ENCODE results near the gene JAG1.

JAG1 gene

GRCh38 chr20:10668677-10669368, 5.0 kb downstream of the JAG1 start:
- no peak for DNase-seq (ENCODE audit: low read depth in 1 of 2, low spot score in 1 of 2)

GRCh38 chr20:10667560-10668167, 6.1 kb downstream of the JAG1 start:
- DNase-seq (ENCODE audit: low read depth in 1 of 2, low spot score in 1 of 2) = no peak

GRCh38 chr20:10667077-10667401, 6.8 kb downstream of the JAG1 start:
- no peak for DNase-seq (ENCODE audit: low read depth in 1 of 2, low spot score in 1 of 2)

DNA sequence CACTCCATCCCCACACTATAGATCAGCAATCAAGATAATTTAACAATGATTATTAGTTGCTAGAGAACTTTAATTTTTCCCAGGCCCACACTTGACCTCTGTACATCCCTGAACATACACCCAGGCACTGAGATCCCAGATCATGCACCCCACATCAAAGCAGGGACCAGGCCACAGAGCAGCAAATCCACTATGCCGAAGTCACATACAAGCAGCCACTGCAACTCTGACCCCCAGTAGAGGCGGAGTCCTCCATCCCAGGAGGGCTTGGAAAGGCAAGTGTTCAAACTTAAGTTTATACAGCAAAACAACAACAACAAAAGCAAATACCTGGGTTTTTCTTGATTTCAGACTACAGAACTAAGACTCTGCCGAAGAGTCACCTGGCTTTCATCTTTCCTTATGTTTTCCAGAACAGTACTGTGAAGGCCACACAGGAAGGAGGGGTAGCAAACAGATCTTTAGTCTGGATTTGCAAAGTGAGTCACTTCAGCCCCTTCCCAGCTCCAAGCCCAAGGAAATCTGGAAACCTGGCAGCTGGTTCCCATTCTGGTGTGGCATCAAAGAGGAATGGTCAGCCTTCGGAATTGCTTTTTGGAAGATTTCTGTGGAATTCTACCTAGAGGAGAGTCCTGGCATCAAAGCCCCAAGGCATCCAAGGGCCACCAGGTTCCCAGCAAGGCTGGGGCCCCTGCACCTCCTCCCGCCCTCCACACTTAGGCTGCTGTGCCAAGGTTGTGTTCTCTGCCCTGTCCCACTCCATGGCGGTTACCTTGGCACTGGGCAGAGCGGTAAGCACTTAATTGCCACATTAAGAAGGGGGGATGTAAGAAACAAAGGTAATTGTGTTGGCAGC, 7.3 kb downstream of the JAG1 start:
- DNase-seq (ENCODE audit: low read depth in 1 of 2, low spot score in 1 of 2) = no peak

DNA sequence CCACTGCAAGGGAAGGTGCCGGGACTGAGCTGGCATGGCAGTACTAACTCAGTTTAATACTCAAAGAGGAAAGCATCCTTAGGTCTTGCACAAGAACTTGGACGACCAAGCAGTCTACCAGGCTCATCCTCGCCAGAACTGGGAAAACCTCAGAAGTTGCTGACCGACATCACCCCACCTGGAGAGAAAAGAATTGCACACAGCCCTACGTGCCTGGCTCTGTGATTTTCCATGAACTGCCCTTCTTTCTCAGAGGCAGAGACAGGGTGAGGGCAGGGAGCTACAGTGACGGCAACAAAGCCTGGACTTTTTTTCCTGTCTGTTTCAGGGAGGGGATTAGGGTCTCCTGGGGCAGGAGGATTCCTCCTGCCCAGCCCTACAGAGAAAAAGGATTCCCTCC, 8.0 kb downstream of the JAG1 start:
- no peak for DNase-seq (ENCODE audit: low read depth in 1 of 2, low spot score in 1 of 2)

- no peak for DNase-seq (ENCODE audit: low read depth in 1 of 2, low spot score in 1 of 2)
Observed at GRCh38 chr20:10665027-10665561, 8.7 kb downstream of the JAG1 start.

DNA sequence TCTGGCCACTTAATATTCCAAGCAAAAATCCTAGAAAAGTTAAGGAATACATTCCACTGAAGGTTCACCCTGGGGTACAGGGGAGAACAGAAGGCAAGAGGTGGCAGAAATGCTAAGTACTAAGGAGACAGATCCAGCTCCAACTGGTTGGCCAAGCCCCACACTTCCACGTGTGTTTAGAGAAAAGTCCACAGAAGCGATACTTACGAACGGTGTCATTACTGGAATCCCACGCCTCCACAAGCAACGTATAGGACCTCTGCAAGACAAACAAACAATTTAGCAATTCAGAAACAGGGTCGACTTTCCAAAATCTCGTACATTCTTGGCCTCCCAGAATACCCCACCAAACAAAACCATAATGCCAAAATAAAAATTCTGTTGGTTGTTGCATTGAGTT, 10.0 kb downstream of the JAG1 start:
- DNase-seq (ENCODE audit: low read depth in 1 of 2, low spot score in 1 of 2) = no peak

GRCh38 chr20:10662661-10663458, 10.9 kb downstream of the JAG1 start:
- DNase-seq (ENCODE audit: low read depth in 1 of 2, low spot score in 1 of 2) = no peak

DNA sequence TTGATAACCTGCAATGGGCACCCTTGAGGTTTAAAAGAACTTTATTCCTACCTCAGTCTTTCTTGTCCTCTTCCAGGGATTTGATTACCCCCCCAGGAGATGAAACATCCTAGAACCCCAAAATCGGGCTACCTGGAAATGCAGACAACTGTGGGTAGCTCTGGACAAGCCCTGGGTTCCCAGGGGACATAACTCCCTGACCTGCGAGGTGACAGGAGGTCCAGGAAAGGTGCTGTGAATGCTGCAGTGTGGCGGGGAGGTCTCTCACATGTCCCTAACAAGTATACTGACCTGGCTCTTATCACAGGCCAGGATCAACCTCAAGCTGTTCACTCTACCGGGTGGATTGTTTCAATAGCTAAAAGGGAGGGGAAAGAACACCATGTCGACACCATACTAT, 11.6 kb downstream of the JAG1 start:
- no peak for DNase-seq (ENCODE audit: low read depth in 1 of 2, low spot score in 1 of 2)

- DNase-seq (ENCODE audit: low read depth in 1 of 2, low spot score in 1 of 2) = no peak
Observed at GRCh38 chr20:10661261-10661660, 12.5 kb downstream of the JAG1 start.

DNA sequence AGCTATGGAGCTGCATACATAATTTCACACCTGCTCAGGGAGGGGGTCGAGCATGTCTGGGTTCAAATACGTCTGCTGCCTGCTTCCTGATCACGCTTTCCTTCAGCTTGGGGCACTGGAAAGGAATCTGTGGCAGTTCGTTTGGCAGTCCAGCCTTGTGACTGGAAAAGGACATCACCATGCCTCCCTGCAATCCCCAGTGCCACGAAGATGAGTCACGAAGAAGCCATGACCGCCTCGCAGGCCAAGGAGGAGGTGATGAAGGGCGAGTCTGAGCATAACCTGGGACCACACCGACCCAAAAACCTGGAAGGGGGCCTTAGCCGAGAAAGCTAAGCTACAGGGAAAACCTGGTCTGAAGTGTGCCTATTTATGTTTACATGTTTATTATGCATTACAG, 13.1 kb downstream of the JAG1 start:
- DNase-seq (ENCODE audit: low read depth in 1 of 2, low spot score in 1 of 2) = no peak

GRCh38 chr20:10659651-10660601, 13.9 kb downstream of the JAG1 start:
- no peak for DNase-seq (ENCODE audit: low read depth in 1 of 2, low spot score in 1 of 2)

GRCh38 chr20:10658876-10659632, 14.7 kb downstream of the JAG1 start:
- DNase-seq (ENCODE audit: low read depth in 1 of 2, low spot score in 1 of 2) = no peak

DNA sequence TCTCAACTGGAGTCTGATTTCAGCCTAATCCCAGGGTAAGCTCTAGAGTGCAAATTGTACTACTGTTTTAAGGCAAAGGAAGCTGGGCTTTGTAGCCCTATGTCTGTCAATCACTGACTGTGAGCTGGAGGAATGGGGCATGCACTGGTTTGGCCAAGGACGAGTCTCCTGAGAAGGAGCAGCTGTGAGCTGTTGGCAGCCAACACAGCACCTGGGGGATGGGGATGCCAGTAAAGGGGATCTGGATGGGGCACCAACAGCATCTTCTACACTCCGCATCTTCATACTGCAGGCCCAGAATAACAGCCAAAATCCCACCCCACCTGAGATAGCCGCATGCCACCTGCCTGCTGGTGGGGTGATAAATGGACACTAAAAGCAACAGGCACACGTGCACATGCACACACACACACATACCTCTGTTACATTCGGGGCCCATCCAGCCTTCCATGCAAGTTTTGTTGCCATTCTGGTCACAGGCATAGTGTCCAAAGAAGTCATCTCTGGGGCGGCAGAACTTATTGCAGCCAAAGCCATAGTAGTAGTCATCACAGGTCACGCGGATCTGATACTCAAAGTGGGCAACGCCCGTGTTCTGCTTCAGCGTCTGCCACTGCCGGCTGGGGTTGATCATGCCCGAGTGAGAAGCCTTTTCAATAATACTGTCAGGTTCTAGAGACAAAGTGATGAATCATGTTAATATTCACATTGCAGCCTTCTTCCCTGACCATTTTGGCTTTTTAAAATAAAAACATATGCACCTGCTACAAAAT, 15.6 kb downstream of the JAG1 start:
- DNase-seq (ENCODE audit: low read depth in 1 of 2, low spot score in 1 of 2) = no peak

- no peak for DNase-seq (ENCODE audit: low read depth in 1 of 2, low spot score in 1 of 2)
Observed at GRCh38 chr20:10657453-10657852, 16.3 kb downstream of the JAG1 start.

GRCh38 chr20:10655720-10656669, 17.8 kb downstream of the JAG1 start:
- no peak for DNase-seq (ENCODE audit: low read depth in 1 of 2, low spot score in 1 of 2)

GRCh38 chr20:10654630-10655029, 19.2 kb downstream of the JAG1 start:
- no peak for DNase-seq (ENCODE audit: low read depth in 1 of 2, low spot score in 1 of 2)

GRCh38 chr20:10654250-10654610, 19.6 kb downstream of the JAG1 start:
- no peak for DNase-seq (ENCODE audit: low read depth in 1 of 2, low spot score in 1 of 2)
